LNCAP (cell line): ENCODE data around the gene ASMTL.

Experiments
- TF ChIP-seq, protein P1 (sequence below): fragments of 450-650 bp; IDR thresholded peaks from 2 replicates; pipeline ENCODE4 v1.5.1; 2017; ENCODE audit warnings: mild to moderate bottlenecking

Gene ASMTL

DNA sequence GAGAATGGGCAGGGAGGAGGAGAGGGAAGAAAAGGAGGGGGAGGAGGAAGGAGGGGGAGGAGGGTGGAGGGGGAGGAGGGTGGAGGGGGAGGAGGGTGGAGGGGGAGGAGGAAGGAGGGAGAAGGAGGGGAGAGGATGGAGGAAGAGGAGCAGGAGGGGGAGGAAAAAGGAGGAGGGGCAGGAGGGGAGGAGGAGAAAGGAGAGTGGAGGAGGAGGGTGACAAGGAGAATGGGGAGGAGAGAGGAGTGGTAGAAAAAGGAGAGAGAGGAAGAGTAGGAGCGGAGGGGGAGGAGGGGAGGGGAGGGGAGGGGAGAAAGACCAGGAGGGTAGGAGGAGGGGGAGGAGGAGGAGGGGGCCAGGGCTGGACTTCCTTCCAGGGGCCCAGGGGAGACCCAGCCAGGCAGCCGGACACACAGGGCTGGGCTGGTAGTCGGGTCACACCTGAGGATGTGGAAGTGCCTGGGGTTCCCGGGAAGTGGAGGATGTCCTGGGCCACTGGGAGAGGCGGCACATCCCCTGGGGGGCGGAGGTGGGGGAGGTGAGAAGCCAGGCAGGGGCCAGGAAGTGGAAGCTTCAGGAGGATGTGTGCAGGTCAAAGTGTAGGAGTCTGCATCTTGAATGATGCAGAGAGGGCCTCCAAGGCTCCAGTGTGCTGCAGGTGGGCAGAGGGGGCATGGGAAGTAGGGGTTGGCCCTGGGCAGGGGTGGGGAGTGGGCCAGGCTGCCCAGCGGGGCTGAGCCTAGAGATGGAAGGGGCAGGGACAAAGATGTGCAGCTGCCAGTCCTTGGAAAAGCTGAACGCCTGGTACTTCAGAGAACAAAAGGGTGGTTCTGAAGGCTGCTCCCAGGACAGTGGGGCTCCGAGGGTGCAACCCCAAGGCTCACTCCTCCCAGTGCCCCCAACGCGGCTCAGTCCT, 97.3 kb downstream of the ASMTL start:
- TF ChIP-seq, protein P1, sequence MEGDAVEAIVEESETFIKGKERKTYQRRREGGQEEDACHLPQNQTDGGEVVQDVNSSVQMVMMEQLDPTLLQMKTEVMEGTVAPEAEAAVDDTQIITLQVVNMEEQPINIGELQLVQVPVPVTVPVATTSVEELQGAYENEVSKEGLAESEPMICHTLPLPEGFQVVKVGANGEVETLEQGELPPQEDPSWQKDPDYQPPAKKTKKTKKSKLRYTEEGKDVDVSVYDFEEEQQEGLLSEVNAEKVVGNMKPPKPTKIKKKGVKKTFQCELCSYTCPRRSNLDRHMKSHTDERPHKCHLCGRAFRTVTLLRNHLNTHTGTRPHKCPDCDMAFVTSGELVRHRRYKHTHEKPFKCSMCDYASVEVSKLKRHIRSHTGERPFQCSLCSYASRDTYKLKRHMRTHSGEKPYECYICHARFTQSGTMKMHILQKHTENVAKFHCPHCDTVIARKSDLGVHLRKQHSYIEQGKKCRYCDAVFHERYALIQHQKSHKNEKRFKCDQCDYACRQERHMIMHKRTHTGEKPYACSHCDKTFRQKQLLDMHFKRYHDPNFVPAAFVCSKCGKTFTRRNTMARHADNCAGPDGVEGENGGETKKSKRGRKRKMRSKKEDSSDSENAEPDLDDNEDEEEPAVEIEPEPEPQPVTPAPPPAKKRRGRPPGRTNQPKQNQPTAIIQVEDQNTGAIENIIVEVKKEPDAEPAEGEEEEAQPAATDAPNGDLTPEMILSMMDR = no peak

DNA sequence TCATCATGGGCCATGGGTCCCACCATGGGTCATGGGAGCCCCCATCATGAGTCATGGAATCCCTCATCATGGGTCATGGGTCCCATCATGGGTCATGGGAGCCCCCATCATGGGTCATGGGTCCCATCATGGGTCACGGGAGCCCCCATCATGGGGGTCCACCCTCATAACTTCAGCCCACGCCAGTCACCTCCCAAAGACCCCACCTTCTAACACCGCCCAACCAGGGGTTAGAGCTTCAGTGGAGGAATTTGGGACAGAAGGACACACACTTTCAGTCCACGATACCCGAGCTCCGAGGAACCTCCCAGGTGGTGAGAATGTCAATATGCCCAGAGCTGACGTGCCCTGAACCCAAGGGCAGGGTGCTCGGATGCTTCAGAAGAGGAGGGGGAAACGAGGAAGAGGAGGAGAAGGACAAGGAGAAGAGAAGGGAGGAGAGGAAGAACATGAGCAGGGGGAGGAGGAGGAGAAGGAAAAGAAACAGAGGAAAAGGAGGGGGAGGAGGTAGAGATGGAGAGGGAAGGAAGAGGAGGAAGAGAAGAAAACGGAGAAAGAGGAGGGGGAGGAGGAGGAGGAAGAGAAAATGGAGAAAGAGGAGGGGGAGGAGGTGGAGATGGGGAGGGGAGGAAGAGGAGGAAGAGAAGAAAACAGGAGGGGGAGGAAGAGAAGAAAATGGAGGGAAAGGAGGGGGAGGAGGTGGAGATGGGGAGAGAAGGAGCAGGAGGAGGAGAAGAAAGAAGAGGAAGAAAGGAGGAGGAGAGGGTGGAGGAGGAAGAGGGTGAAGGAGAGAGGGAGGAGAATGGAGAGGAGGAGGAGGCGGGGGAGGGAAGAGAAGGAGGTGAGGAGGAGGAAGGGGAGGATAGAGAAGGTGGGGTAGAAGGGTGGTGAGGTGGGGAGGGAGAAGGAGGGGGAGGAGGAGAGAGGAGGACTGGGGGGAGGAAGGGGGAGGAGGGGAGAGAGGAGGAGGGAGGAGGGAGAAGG, 98.4 kb downstream of the ASMTL start:
- TF ChIP-seq, protein P1 = no peak
